ENCODE results near the gene NAA10.

- TF ChIP-seq KLF17 (tag by site-specific recombination; IDR thresholded peaks at IDR 0.05): no peak
- TF ChIP-seq ZNF660 (tag by site-specific recombination; IDR thresholded peaks at IDR 0.05): no peak
- no peak for TF ChIP-seq ZBTB7A (tag by site-specific recombination; IDR thresholded peaks at IDR 0.05; ENCODE audit: low read depth)
Observed at GRCh38 chrX:153960786-153961185, 25.9 kb upstream of the NAA10 start.
